ENCODE measurements around the gene BTNL2. TPM values are rescaled to one million over a fixed set of nuclear protein-coding genes. Genes with fewer than 3 reads are reported as not detected.

Gene BTNL2
- polyA plus RNA-seq, 2 of the 4 experiments (the other 2 are of a cell fraction) = not detected

GRCh38 chr6:32401284-32401963, 5.6 kb downstream of the BTNL2 start:
- DNase-seq (ENCODE audit: low read depth in 1 of 2, low spot score in 1 of 2) (no peak), ATAC-seq (no peak), FAIRE-seq (no peak)
- H3K4me3 ChIP-seq = no peak overlapping the region
- H3K27ac ChIP-seq = no peak overlapping the region
- H3K4me1 ChIP-seq = no peaks in the 10 kb centered on the region
- WGBS (ENCODE audit: missing lambda C conversion rate) = 19% methylated on average over 4 of the region's 4 CpGs
- no peaks in the 10 kb centered on the region for H3K9me3 ChIP-seq
- TF ChIP-seq CHD4 (IDR thresholded peaks at IDR 0.05; ENCODE audit: borderline replicate concordance) (no peak), MAX (IDR thresholded peaks at IDR 0.05) (no peak), ZFP36 (IDR thresholded peaks at IDR 0.05; ENCODE audit: borderline replicate concordance, partially characterized antibody) (no peak), FOXS1 (CRISPR knock-in tag; IDR thresholded peaks at IDR 0.05) (no peak), E2F6 (IDR thresholded peaks at IDR 0.05; ENCODE audit: borderline replicate concordance, low read depth) (no peak), HOXB5 (CRISPR knock-in tag; IDR thresholded peaks at IDR 0.05) (no peak), PHF8 (IDR thresholded peaks at IDR 0.05; ENCODE audit: borderline replicate concordance, low read depth) (no peak)
- TF ChIP-seq, protein P1, sequence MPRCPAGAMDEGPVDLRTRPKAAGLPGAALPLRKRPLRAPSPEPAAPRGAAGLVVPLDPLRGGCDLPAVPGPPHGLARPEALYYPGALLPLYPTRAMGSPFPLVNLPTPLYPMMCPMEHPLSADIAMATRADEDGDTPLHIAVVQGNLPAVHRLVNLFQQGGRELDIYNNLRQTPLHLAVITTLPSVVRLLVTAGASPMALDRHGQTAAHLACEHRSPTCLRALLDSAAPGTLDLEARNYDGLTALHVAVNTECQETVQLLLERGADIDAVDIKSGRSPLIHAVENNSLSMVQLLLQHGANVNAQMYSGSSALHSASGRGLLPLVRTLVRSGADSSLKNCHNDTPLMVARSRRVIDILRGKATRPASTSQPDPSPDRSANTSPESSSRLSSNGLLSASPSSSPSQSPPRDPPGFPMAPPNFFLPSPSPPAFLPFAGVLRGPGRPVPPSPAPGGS (IDR thresholded peaks at IDR 0.05) = no peak
- no peak overlapping the region for H3K4me2 ChIP-seq
- ChIA-PET CTCF (interaction anchor here (1.0 to 4.0 kb wide), 3 partner anchors 9 to 299 kb away, joined by 3 to 22 read pairs (median 3); no protein-coding TSS in a partner anchor), POLR2A (no interaction called here)

DNA sequence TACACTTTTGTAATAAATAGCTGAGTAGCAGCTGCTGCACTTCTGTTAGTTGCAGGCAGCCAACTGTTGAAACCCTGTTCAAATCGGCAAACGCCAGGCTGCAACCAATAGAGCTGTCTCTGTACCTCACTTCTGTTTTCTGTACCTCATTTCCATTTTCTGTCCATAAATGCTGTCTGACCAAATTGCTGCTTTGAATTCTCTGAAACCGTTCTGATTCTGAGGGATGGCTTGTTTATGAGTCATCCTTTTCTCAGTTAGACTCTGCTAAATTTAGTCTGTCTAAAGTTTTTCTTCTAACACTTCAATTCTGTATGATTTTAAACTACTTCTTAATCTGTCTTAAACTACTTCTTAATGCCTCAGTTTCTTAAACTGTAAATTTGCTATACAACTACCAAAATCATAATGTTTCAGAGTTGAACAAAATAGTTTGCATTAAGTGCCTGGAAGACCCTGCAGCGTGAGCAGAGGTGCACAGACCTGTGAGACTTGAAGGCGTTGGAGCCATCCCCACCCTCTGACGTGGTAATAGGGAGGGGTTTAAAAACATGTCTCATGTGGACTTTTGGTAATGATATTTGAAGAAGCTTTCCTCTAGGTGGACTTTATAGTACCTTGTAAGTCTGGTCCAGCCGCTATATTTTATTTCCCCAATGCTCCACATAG, 9.6 kb downstream of the BTNL2 start:
- ChIA-PET CTCF (interaction anchor here (1.0 to 2.9 kb wide), 3 partner anchors 13 to 303 kb away, joined by 4 to 11 read pairs (median 8); no protein-coding TSS in a partner anchor), POLR2A (no interaction called here)
- Histone ChIP-seq H3K4me1 (no peaks in the 10 kb centered on the region), H3K9me3 (no peaks in the 10 kb centered on the region), H3K27ac (no peak overlapping the region), H3K4me3 (no peak overlapping the region), H3K4me2 (no peak overlapping the region)
- no peak for TF ChIP-seq HOXA7 (CRISPR knock-in tag; IDR thresholded peaks at IDR 0.05)
- TF ChIP-seq, protein P2, sequence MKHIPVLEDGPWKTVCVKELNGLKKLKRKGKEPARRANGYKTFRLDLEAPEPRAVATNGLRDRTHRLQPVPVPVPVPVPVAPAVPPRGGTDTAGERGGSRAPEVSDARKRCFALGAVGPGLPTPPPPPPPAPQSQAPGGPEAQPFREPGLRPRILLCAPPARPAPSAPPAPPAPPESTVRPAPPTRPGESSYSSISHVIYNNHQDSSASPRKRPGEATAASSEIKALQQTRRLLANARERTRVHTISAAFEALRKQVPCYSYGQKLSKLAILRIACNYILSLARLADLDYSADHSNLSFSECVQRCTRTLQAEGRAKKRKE (CRISPR knock-in tag; IDR thresholded peaks at IDR 0.05; ENCODE audit: low read depth) = no peak
- TF ChIP-seq JUN (IDR thresholded peaks at IDR 0.05) = no peak
- 59% methylated on average over 7 of the region's 7 CpGs for WGBS (ENCODE audit: missing lambda C conversion rate)
- DNase-seq (ENCODE audit: low read depth in 1 of 2, low spot score in 1 of 2) = no peak
- no peak for FAIRE-seq
- ATAC-seq = no peak

DNA sequence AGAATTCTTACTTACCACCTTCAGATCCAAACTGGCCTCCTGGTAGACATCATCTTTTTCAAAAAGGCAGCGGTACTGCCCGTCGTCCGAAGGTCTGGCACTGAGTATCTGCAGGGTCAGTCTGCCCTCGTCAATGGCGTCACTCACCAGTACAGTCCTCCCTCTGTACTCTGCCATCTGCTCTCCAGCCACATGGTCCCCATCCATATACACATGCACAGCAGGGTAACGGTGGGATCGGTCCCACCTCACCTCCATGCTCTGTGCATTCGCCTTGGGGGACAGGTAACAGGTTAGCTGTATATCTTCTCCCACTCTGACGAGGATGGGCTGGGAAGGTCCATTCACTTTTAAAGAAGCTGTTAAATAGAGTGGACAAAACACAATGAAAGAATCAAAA, 11.0 kb downstream of the BTNL2 start:
- H3K4me2 ChIP-seq = no peak overlapping the region
- 85% methylated on average over 10 of the region's 10 CpGs for WGBS (ENCODE audit: missing lambda C conversion rate)
- ATAC-seq (no peak), DNase-seq (ENCODE audit: low read depth in 1 of 2, low spot score in 1 of 2) (no peak), FAIRE-seq (no peak)
- ChIA-PET CTCF (interaction anchor here (2.9 kb wide), 1 partner anchor 17 kb away, joined by 11 read pairs; no protein-coding TSS in a partner anchor), POLR2A (no interaction called here)
- no peak overlapping the region for H3K27ac ChIP-seq
- no peaks in the 10 kb centered on the region for H3K9me3 ChIP-seq
- no peak overlapping the region for H3K4me3 ChIP-seq
- no peaks in the 10 kb centered on the region for H3K4me1 ChIP-seq
- TF ChIP-seq RAD21 (conservative IDR thresholded peaks at IDR 0.05 in 1 of 2, IDR thresholded peaks at IDR 0.05 in 1 of 2) (no peak), ZSCAN20 (CRISPR knock-in tag; IDR thresholded peaks at IDR 0.05) (no peak), EHF (CRISPR knock-in tag; IDR thresholded peaks at IDR 0.05) (no peak), FOSL2 (IDR thresholded peaks at IDR 0.05) (no peak), FOSL2 (CRISPR knock-in tag; IDR thresholded peaks at IDR 0.05) (no peak), HMGXB4 (CRISPR knock-in tag; IDR thresholded peaks at IDR 0.05; ENCODE audit: borderline replicate concordance) (no peak), EP300 (IDR thresholded peaks at IDR 0.05) (no peak), KDM1A (IDR thresholded peaks at IDR 0.05; ENCODE audit: low read depth) (no peak), MAZ (IDR thresholded peaks at IDR 0.05; ENCODE audit: borderline replicate concordance, low read depth, low read length) (no peak), CHD4 (IDR thresholded peaks at IDR 0.05; ENCODE audit: borderline replicate concordance) (no peak), RNF2 (IDR thresholded peaks at IDR 0.05; ENCODE audit: borderline replicate concordance, low read depth) (no peak), RARB (CRISPR knock-in tag; IDR thresholded peaks at IDR 0.05) (no peak)
- TF ChIP-seq, protein P3, sequence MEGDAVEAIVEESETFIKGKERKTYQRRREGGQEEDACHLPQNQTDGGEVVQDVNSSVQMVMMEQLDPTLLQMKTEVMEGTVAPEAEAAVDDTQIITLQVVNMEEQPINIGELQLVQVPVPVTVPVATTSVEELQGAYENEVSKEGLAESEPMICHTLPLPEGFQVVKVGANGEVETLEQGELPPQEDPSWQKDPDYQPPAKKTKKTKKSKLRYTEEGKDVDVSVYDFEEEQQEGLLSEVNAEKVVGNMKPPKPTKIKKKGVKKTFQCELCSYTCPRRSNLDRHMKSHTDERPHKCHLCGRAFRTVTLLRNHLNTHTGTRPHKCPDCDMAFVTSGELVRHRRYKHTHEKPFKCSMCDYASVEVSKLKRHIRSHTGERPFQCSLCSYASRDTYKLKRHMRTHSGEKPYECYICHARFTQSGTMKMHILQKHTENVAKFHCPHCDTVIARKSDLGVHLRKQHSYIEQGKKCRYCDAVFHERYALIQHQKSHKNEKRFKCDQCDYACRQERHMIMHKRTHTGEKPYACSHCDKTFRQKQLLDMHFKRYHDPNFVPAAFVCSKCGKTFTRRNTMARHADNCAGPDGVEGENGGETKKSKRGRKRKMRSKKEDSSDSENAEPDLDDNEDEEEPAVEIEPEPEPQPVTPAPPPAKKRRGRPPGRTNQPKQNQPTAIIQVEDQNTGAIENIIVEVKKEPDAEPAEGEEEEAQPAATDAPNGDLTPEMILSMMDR (IDR thresholded peaks at IDR 0.05) = no peak
- TF ChIP-seq, protein P4, sequence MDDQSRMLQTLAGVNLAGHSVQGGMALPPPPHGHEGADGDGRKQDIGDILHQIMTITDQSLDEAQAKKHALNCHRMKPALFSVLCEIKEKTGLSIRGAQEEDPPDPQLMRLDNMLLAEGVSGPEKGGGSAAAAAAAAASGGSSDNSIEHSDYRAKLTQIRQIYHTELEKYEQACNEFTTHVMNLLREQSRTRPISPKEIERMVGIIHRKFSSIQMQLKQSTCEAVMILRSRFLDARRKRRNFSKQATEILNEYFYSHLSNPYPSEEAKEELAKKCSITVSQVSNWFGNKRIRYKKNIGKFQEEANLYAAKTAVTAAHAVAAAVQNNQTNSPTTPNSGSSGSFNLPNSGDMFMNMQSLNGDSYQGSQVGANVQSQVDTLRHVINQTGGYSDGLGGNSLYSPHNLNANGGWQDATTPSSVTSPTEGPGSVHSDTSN (IDR thresholded peaks at IDR 0.05) = no peak

All from A549 (cell line).